Measurements from ENCODE around the gene FGF19.

The FGF19 gene

GRCh38 chr11:69746752-69747742 is 43.2 kb upstream of the FGF19 start:
- TF ChIP-seq CTCF (IDR thresholded peaks at IDR 0.05) = no peak
- H3K4me3 ChIP-seq = no peak overlapping the region
- H3K9me3 ChIP-seq = no peaks in the 10 kb centered on the region
- peaks cover 0 to 33% of the 10 kb centered on the region in 2 donors for H3K27me3 ChIP-seq
- no peaks in the 10 kb centered on the region for H3K4me1 ChIP-seq
- intact Hi-C loops (cut with DNase I; ENCODE audit: low total_unique reads) = no loop called here
- H3K36me3 ChIP-seq = no peaks in the 10 kb centered on the region
- no peak overlapping the region for H3K27ac ChIP-seq
- DNase-seq = no peak

GRCh38 chr11:69746140-69746539 is 42.3 kb upstream of the FGF19 start:
- Histone ChIP-seq H3K9me3 (no peaks in the 10 kb centered on the region), H3K27me3 (peaks cover 0 to 33% of the 10 kb centered on the region in 2 donors), H3K4me3 (no peak overlapping the region), H3K4me1 (no peaks in the 10 kb centered on the region), H3K27ac (no peak overlapping the region), H3K36me3 (no peaks in the 10 kb centered on the region)
- no peak for TF ChIP-seq CTCF (IDR thresholded peaks at IDR 0.05)
- intact Hi-C loops (cut with DNase I; ENCODE audit: low total_unique reads) = no loop called here
- DNase-seq = no peak

DNA sequence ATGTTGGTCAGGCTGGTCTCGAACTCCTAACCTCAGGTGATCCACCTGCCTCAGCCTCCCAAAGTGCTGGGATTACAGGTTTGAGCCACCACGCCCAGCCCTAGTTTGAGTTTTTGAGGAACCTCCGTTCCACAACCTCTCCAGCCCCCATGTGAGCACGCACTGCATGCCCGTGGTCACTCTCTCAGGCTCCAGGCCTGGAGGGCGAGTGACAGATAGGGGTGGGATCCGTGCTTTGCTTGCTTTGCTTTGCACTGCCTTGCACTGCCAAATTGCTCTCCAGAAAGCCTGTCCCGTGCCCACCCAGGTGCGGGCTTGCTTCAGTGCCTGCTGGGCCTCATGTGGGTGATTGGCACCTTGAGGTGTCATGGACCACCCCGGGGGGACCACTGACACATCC is 41.4 kb upstream of the FGF19 start:
- Histone ChIP-seq H3K27ac (no peak overlapping the region), H3K4me3 (no peak overlapping the region), H3K27me3 (peaks cover 0 to 30% of the 10 kb centered on the region in 2 donors), H3K9me3 (no peaks in the 10 kb centered on the region), H3K4me1 (no peaks in the 10 kb centered on the region), H3K36me3 (no peaks in the 10 kb centered on the region)
- no peak for TF ChIP-seq CTCF (IDR thresholded peaks at IDR 0.05)
- intact Hi-C loops (cut with DNase I; ENCODE audit: low total_unique reads) = no loop called here
- no peak for DNase-seq

GRCh38 chr11:69744435-69744834 is 40.6 kb upstream of the FGF19 start:
- Histone ChIP-seq H3K4me1 (no peaks in the 10 kb centered on the region), H3K9me3 (no peaks in the 10 kb centered on the region), H3K27me3 (peaks cover 0 to 26% of the 10 kb centered on the region in 2 donors), H3K27ac (no peak overlapping the region), H3K4me3 (no peak overlapping the region), H3K36me3 (no peaks in the 10 kb centered on the region)
- intact Hi-C loops (cut with DNase I; ENCODE audit: low total_unique reads) = no loop called here
- TF ChIP-seq CTCF (IDR thresholded peaks at IDR 0.05) = no peak
- no peak for DNase-seq

GRCh38 chr11:69734841-69735240 is 31.0 kb upstream of the FGF19 start:
- H3K27ac ChIP-seq = no peak overlapping the region
- peaks cover 4 to 25% (median 14%) of the 10 kb centered on the region in 3 donors for H3K9me3 ChIP-seq
- DNase-seq = no peak
- H3K4me1 ChIP-seq = no peaks in the 10 kb centered on the region
- peaks cover 0 to 23% of the 10 kb centered on the region in 2 donors for H3K27me3 ChIP-seq
- no peak for TF ChIP-seq CTCF (IDR thresholded peaks at IDR 0.05)
- intact Hi-C loops (cut with DNase I; ENCODE audit: low total_unique reads) = no loop called here
- H3K36me3 ChIP-seq = no peaks in the 10 kb centered on the region
- H3K4me3 ChIP-seq = no peak overlapping the region

Data from tibial artery (tissue), 4 donors.